Esophagus muscularis mucosa (tissue), 4 donors: ENCODE results near the gene KRT40. TPM values are rescaled to one million over a fixed set of nuclear protein-coding genes. Genes with fewer than 3 reads are reported as not detected.

Experiments
- DNase-seq: peaks from one replicate; pipeline ENCODE4 v3.0.0-alpha.2; 2017; ENCODE audit errors: extremely low spot score
- H3K27ac ChIP-seq, 4 donors: fragments of 200-600 bp; sonication (generic); replicated peaks in 1 of 4; 1 replicate in 3 of 4; 2 replicates in 1 of 4; pipeline ENCODE4 v1.5.1; 2016 to 2019; ENCODE audit warnings: mild to moderate bottlenecking in 1 of 4
- H3K27me3 ChIP-seq, 4 donors: fragments of 200-600 bp; sonication (generic); one replicate each; pipeline versions ENCODE4 v1.5.1 to v1.6.0; 2016 to 2019
- H3K36me3 ChIP-seq, 4 donors: fragments of 200-600 bp; sonication (generic); one replicate each; pipeline ENCODE4 v1.5.1; 2016 to 2019
- H3K4me1 ChIP-seq, 4 donors: fragments of 200-600 bp; sonication (generic); one replicate each; pipeline ENCODE4 v1.5.1; 2016 to 2019
- H3K4me3 ChIP-seq, 4 donors: fragments of 200-600 bp; sonication (generic); 1 replicate in 2 of 4; 2 replicates in 2 of 4; pipeline ENCODE4 v1.5.1; 2016 to 2019; ENCODE audit warnings: mild to moderate bottlenecking in 4 of 4, moderate library complexity in 1 of 4
- H3K9me3 ChIP-seq, 4 donors: fragments of 200-600 bp; sonication (generic); 1 replicate in 3 of 4; 2 replicates in 1 of 4; pipeline ENCODE4 v1.5.1; 2016 to 2019
- EP300 ChIP-seq: sonication (generic); formaldehyde crosslinking; IDR thresholded peaks from one replicate; pipeline ENCODE4 v1.6.1; 2017; ENCODE audit warnings: antibody characterized with exemption
- POLR2A ChIP-seq: fragments of 450-650 bp; IDR thresholded peaks from one replicate; pipeline ENCODE4 v1.6.1; 2017; ENCODE audit warnings: antibody characterized with exemption, moderate library complexity, mild to moderate bottlenecking, low read depth
- POLR2AphosphoS5 ChIP-seq, 2 donors: sonication (generic); formaldehyde crosslinking; IDR thresholded peaks; one replicate each; pipeline ENCODE4 v1.6.1; 2017; ENCODE audit warnings: antibody characterized with exemption in 2 of 2
- WGBS: methylation state at CpG from one replicate; pipeline ENCODE4 v1.1.5; 2018; 5-methylcytosine and 5-hydroxymethylcytosine counted together
- intact Hi-C: fragments of 100-400 bp; cut with DNase I; formaldehyde crosslinking; loops from one replicate; pipeline ENCODE4 v1.15.1; 2023
- small RNA-seq, 3 donors: library from RNA; depleted of rRNA; stranded (forward); fragments of <200 nt; gene quantifications; one replicate each; pipeline ENCODE3, GENCODE V24; 2016
- total RNA-seq, 4 donors: library from RNA; depleted of rRNA; stranded (reverse); fragments of >200 nt; gene quantifications; one replicate each; pipeline versions ENCODE4 v1.1.0 to v1.2.1, GENCODE V29; 2016
- TF ChIP-seq, protein P1 (sequence below), 3 experiments: fragments of 200-600 bp in 2 of 3; fragments of 450-650 bp in 1 of 3; sonication (generic) in 2 of 3; IDR thresholded peaks; one replicate each; pipeline ENCODE4 v1.5.1; 2017 to 2019; ENCODE audit warnings: antibody characterized with exemption in 3 of 3, mild to moderate bottlenecking in 2 of 3, moderate library complexity in 1 of 3

KRT40 gene
- total RNA-seq, 4 donors from 2014 or later, result not detected

DNA sequence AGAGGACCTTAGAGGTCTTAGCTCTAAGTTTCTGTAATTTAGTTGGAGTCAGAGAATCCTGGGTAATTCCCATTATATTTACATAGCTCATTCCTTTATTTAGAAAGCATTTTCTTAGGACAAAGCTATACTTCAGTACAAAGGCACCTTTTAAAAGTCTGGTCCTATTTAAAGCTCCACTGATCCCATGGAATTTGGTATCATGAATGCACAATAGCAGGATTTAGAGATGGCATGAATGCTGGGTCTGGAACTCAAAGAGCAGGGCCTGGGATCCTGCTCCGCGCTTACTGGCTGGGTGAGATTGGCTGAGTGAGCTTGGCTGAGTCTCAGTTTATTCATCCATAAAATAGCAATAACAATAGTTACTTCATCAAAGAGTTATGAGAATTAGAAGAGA, 51.5 kb downstream of the KRT40 start:
- no peak for DNase-seq
- intact Hi-C loops, result no loop called here
- Histone ChIP-seq H3K4me1 (peaks cover 0 to 14% (median 9%) of the 10 kb centered on the region in 4 donors), H3K36me3 (no peaks in the 10 kb centered on the region), H3K27ac (no peak overlapping the region), H3K27me3 (no peaks in the 10 kb centered on the region), H3K4me3 (no peak overlapping the region), H3K9me3 (no peaks in the 10 kb centered on the region)
- 66% methylated on average over 2 of the region's 2 CpGs for WGBS
- TF ChIP-seq POLR2AphosphoS5 (IDR thresholded peaks at IDR 0.05) (no peak), EP300 (no peak), POLR2A (no peak)
- TF ChIP-seq, protein P1, sequence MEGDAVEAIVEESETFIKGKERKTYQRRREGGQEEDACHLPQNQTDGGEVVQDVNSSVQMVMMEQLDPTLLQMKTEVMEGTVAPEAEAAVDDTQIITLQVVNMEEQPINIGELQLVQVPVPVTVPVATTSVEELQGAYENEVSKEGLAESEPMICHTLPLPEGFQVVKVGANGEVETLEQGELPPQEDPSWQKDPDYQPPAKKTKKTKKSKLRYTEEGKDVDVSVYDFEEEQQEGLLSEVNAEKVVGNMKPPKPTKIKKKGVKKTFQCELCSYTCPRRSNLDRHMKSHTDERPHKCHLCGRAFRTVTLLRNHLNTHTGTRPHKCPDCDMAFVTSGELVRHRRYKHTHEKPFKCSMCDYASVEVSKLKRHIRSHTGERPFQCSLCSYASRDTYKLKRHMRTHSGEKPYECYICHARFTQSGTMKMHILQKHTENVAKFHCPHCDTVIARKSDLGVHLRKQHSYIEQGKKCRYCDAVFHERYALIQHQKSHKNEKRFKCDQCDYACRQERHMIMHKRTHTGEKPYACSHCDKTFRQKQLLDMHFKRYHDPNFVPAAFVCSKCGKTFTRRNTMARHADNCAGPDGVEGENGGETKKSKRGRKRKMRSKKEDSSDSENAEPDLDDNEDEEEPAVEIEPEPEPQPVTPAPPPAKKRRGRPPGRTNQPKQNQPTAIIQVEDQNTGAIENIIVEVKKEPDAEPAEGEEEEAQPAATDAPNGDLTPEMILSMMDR (IDR thresholded peaks at IDR 0.05), result no peak

DNA sequence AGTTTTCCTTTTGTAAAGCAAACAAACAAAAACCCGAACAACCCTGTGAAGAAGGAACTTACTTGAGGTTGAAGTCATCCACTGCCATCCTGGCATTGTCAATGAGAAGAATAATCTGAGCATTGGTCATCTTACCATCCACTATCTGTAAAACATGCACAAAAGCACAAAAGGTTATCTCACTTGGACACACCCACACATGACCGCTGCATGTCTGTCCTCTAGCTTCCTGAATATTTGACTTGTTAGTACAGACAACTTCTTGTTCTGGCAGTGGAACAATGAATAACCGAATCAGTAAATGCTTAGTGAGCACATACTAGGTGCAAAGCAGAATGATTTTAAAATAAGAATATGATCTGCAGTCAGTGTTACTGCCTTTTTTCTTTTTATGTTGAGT, 52.8 kb downstream of the KRT40 start:
- Histone ChIP-seq H3K36me3 (no peaks in the 10 kb centered on the region), H3K27me3 (no peaks in the 10 kb centered on the region), H3K4me1 (peaks cover 0 to 7% (median 2%) of the 10 kb centered on the region in 4 donors), H3K9me3 (no peaks in the 10 kb centered on the region), H3K4me3 (no peak overlapping the region), H3K27ac (no peak overlapping the region)
- intact Hi-C loops, result no loop called here
- TF ChIP-seq, protein P1 (IDR thresholded peaks at IDR 0.05), result no peak
- TF ChIP-seq EP300, result no peak
- DNase-seq, result no peak
- WGBS, result 70% methylated on average over 3 of the region's 3 CpGs

Small RNA genes lying within 50 kb of the gene (small RNA-seq; reads per million reads assigned to genes)
- gene KRTAP3-4P, result 0 reads per million in 3 donors

Other genes with a start within 250 kb of the KRT40 start
- not detected for gene KRT25, start 229.0 kb downstream of the KRT40 start, total RNA-seq
- gene KRT26, start 212.1 kb downstream of the KRT40 start, total RNA-seq, result not detected
- not detected for gene KRT27, start 201.8 kb downstream of the KRT40 start, total RNA-seq
- gene KRT28, start 184.4 kb downstream of the KRT40 start, total RNA-seq, result not detected
- 10 to 100 TPM in 3 of 4 donors, 1 to 10 TPM in 1; 9.9 to 15.7 (median 10.7) TPM for gene KRT10, start 161.7 kb downstream of the KRT40 start, total RNA-seq
- not detected for gene KRT12, start 117.1 kb downstream of the KRT40 start, total RNA-seq
- gene KRT20, start 99.1 kb downstream of the KRT40 start, total RNA-seq, result under 1 TPM in 1 of 4 donors, not detected in 3; 0.52 TPM
- under 1 TPM in 1 of 4 donors, not detected in 3; 0.50 TPM for gene KRT23, start 46.7 kb downstream of the KRT40 start, total RNA-seq
- gene KRT39, start 17.4 kb downstream of the KRT40 start, total RNA-seq, result not detected
- not detected for gene KRTAP3-3, start 9.8 kb upstream of the KRT40 start, total RNA-seq
- gene KRTAP3-2, start 15.6 kb upstream of the KRT40 start, total RNA-seq, result not detected
- gene KRTAP3-1, start 24.8 kb upstream of the KRT40 start, total RNA-seq, result not detected
- gene KRTAP1-5, start 42.9 kb upstream of the KRT40 start, total RNA-seq, result not detected
- gene KRTAP1-4, start 45.9 kb upstream of the KRT40 start, total RNA-seq, result not detected
- gene KRTAP1-3, start 50.5 kb upstream of the KRT40 start, total RNA-seq, result not detected
- not detected for gene KRTAP1-1, start 57.1 kb upstream of the KRT40 start, total RNA-seq
- gene KRTAP2-1, start 63.0 kb upstream of the KRT40 start, total RNA-seq, result not detected
- not detected for gene KRTAP2-2, start 70.9 kb upstream of the KRT40 start, total RNA-seq
- not detected for gene KRTAP2-3, start 75.8 kb upstream of the KRT40 start, total RNA-seq
- not detected for gene KRTAP2-4, start 81.6 kb upstream of the KRT40 start, total RNA-seq
- not detected for gene KRTAP4-7, start 99.8 kb upstream of the KRT40 start, total RNA-seq
- not detected for gene KRTAP4-8, start 113.8 kb upstream of the KRT40 start, total RNA-seq
- gene KRTAP4-16, start 117.9 kb upstream of the KRT40 start, total RNA-seq, result not detected
- gene KRTAP4-9, start 121.1 kb upstream of the KRT40 start, total RNA-seq, result not detected
- gene KRTAP4-11, start 134.0 kb upstream of the KRT40 start, total RNA-seq, result not detected
- gene KRTAP4-12, start 139.9 kb upstream of the KRT40 start, total RNA-seq, result not detected
- not detected for gene KRTAP4-6, start 156.2 kb upstream of the KRT40 start, total RNA-seq
- gene KRTAP4-5, start 165.5 kb upstream of the KRT40 start, total RNA-seq, result not detected
- not detected for gene KRTAP4-4, start 176.4 kb upstream of the KRT40 start, total RNA-seq
- not detected for gene KRTAP4-3, start 183.9 kb upstream of the KRT40 start, total RNA-seq
- gene KRTAP4-2, start 193.9 kb upstream of the KRT40 start, total RNA-seq, result not detected
- gene KRTAP4-1, start 200.6 kb upstream of the KRT40 start, total RNA-seq, result not detected
- gene KRTAP9-1, start 205.6 kb upstream of the KRT40 start, total RNA-seq, result not detected
- not detected for gene KRTAP9-2, start 242.3 kb upstream of the KRT40 start, total RNA-seq
- not detected for gene KRTAP9-3, start 248.1 kb upstream of the KRT40 start, total RNA-seq